Mucosa of gallbladder (tissue), 1 donor: Measurements from ENCODE around the gene TFPI. TPM values are rescaled to one million over a fixed set of nuclear protein-coding genes. Genes with fewer than 3 reads are reported as not detected.
"Not testable (repeated sequence)": the region's sequence is repeated elsewhere in the genome, so short reads cannot be mapped to it uniquely, and the experiment has no call there.

Source experiments
- DNase-seq: peaks from one replicate; pipeline ENCODE4 v3.0.0-alpha.2; 2020; ENCODE audit warnings: low spot score
- total RNA-seq: library from RNA; stranded (reverse); gene quantifications from one replicate; pipeline ENCODE4 v1.2.1, GENCODE V29; 2021
- donor health status: DM: no; HTN: no; CAD: no.

The TFPI gene
- total RNA-seq: 45.6 TPM

DNA sequence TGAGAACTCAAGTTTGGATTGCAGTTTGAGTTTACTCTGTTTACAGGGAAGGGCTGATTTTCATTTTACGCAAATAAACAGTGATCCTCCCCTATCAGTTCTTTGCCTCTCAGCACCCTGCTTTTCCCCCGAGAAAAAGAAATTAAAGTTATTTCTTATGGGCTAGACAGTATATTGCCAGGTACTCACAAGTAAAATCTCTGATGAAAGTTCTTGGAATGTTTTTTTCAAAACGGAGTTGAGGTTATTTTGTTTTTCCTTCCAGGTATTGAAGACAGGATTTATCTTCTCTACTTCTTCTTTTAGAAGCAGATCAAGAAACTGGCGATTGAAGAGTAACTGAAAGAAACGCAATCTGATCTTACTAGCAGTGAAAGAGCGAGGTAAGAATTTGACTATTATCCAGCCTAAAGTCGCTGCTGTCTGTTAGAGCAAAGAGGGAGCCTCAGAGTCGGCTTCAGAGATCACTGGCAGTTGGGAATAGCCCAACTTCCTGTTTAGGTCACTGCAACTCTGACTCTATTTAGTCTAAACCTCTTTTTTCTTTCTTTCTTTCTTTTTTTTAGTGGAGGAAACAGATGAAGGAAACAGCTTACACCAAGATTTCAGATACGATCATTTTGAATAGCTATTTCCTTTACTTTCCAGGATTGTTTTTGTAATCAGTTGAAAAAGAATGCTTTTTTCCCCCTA is at the start of gene TFPI:
TSS of gene TFPI (minus strand) at position 425 of the 693 bp plus-strand sequence. CDS start 50,667 bp downstream, outside the sequence.
- peak; percentile 44 for DNase-seq

DNA sequence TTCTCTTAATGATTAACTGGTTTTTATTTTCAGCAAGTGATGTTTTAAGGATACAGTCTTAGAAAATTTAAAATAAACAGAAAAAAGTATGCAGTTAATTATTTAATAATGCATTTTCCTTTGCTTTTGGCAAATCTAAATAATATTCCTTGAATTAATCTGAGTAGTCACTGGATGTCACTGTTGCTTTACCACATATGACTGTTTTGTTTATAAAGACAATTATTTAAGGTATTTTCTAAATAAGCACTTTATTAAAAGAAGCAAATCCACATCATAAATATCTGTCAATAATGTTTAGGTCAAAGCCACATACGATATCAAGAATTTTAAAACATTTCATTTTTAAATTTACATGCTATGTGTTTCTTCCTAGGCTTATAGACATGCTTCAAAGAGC is 40.6 kb upstream of the TFPI start:
- no peak for DNase-seq

DNA sequence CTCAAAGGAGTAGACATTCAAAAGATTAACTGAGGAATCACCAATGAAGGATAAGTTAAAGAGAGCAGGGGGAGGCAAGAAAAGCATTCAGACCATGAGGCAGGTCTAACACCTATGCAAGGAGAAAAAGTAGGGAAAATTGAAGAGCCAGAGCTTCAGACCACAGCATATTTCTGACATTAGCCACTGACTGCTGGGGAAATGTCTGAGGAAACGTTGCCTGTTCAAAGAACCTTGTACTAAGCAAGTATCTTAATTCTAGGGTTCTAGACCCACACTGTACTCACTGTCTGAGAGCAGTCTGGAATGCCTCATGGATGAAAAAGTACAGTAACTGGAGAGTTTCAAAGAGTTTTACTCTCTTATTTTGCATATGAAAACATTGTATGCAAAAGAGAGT is 39.5 kb upstream of the TFPI start:
- no peak for DNase-seq

DNA sequence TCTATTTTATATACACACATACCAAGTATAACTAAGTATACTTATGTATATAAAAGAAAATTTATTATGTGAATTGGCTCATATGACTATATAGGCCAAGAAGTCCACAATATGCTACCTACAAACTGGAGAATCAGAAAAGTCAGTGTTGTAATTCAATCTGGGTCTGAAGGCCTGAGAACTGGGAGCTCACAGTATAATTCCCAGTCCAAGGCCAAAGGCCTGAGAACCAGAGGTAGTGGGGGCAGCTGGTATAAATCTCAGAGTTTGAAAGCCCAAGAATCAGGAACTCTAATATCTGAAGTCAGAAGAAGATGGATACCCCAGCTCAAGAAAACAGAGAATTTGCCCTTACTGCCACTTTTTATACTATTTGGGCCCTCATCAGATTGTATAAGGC is 38.9 kb upstream of the TFPI start:
- DNase-seq: no peak

DNA sequence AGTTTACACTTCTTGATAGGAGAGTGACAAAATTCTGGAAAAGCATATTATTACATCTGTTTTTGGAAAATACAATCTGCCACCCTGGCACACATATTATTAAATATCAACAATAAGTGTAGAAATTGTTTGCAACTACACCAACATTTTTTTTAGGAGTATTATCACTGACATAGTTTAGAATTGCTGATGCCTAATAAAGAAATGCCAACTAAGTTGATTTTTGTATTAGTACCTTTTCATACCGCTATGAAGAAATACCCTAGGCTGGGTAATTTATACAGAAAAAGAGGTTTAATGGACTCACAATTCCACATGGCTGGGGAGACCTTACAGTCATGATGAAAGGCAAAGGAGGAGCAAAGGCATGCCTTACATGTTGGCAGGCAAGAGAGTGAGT is 35.9 kb upstream of the TFPI start:
- no peak for DNase-seq

DNA sequence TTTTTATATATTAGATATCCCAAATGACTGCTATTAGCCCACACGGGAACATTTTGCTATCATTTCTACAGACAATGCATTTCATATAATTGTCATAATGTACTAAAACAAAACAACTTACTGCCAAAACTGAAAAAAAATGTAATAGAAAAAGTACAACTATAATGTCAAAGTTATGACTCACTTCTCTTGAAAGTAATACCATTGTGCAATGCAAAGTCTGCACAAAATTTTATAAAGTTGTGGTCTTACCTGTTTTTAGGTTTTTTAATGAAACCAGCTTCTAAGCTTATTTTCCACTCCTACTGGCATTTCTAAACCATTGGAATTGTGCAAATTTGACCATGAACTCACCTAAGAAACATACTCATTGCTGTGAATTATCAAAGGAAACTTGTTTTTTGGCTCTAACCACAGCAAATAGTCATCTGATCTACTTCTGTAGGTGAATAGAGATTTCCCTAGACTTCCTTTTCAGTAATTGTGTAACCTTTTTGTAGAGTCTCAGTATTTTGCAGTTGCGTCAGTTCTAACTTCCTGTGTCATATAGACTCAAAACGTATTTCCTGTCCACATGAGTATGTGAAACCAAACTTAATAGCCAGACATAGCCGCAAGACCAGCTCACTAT is 31.9 kb upstream of the TFPI start:
- DNase-seq: no peak

DNA sequence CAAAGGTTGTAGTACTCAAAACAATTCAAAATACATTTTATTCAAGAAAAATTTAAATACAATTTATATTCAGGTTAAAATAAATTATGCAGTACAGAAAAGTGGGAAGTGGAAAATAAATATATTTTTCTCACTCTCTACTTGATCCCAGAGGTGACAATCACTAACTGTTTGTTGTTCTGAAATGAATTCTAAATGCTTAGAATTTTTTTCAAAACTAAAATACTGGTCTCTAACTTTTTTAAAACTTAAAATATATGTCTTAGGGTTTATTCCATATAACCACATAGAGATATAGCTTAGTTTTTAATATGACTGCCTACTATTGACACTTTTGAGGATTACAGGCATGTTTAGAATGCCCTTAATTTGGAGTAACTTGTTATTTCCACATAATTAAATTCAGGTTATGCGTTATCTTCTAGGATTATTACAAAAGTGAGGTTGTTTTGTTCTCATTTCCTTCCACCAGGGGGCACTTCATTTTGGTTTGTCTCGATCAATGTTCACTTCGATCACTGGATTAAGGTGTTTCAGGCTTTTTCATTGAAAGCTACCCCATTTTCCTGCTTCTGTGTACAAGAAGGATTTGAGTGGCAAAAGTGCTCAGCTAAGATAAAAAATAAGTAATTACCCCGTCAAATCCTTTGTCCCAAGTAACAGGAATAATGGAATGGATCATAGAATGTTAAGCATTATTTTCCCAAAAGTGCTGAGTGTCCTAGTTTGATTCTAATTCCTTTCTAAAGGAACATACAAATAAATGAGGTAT is 27.1 kb upstream of the TFPI start:
- DNase-seq: peak; percentile 15

DNA sequence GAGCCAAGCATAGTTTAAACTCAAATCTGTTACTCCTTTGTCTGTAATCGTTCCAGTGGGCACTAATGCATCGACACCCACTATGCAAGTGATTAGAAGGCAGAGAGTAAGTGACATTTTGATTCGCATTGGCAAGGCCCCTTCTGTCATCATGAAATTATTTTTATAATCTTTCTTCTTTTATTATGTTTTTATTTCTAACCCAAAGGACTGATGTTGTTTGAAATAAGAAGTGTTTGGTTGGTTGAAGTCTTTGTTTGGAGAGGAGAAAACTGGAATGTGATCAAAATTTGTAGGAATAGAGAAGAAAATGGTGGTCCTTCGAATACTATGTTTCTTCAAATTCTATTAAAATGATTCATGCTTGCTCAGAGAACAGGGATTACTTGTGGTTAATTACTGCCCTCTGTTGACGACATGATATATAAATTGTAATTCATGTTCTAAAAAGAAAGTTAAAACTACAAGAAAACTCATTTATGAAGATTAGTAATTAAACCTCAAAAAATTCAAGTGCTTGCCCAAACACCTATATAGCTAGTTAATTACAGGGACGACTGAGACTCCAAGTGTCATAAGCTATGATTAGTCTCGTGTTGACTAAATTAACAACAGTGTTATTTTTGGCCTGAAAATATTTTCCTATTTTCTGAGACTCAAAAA is 26.4 kb upstream of the TFPI start:
- DNase-seq: no peak

DNA sequence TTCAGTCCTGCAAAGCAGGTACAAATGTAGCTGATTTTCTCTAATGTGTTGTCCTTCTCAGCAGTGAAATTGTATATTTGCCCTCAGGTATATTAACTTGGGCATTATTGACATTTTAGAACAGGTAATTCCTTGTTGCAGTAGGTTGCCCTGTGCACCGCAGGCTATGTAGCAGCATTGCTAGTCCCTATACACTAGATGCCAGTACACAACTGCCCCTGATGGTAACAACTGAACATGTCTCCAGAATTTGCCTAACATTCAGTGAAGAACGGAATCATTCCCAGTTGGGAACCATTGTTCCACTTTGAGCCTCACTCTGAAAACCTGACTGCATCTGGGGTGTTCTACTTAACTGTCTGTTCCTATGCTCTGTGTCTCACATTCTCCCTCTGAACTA is 23.1 kb upstream of the TFPI start:
- DNase-seq: no peak

DNA sequence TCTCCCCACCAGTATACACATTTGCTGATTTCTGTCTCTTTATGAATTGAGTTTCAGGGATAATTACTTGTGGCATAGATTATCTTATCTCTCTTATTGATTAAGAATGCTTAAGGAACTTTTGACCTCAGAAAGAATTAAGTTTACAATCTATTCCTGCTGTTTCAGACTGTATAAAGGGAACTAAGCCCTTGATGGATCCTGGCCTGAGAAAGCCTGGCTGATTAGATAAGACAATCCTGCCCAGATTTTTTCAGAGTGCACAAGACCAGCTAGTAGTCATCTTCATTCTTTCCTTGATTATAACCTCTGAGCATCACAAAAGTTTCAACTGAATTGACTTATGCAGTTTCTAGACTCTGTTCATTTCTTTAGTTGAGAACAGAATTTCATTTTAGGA is 22.7 kb upstream of the TFPI start:
- no peak for DNase-seq

DNA sequence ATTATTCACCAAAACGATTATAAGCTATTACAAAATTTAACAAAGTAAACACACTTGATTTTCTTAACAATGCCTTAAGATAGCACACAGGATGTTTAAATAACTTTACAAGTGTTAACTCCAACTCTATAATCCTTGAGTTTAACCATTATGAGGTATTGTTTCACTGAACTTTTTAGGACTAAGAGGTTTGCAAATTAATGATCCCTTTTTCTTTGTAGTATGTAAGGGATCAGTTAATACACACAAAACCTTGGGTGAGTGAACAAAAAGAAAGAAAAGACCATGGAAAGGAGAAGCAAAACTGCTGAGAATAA is 21.5 kb upstream of the TFPI start:
- DNase-seq: no peak

DNA sequence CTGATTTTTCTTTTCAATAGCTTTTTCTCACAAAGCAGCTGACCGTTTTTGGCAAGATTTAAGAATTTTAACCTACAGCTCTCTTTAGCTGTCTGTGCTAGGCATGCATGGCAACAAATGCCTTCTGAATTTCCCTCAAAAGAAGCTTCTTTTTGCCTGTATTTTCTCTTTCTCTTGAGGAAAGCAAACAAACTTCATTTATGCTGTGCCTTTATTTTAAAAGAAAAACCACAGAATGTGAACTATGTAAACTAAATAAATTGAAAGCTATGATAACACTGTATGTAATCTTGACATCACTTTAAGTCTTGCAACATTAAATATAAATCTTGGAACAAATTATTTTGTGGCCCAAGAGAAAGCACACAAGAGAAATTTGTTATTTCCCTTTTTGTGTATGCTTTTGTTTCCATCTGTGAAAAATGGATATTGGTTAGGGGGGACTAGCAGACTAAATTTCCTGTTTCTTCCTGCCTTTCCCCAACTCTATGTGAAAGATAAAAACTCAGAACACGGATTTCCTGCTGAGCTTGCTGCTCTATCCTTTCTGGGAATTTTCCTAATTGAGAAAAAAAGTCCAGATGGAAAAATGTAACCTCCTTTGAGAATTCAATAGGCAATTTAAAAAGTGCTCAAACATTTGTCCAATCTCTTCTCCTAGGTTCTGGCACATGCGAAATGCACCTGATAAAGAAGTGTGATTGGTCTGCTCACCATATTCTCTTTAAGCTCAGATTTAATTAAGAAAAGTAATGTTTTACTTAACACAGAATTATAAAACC is 20.9 kb upstream of the TFPI start:
- DNase-seq: no peak

DNA sequence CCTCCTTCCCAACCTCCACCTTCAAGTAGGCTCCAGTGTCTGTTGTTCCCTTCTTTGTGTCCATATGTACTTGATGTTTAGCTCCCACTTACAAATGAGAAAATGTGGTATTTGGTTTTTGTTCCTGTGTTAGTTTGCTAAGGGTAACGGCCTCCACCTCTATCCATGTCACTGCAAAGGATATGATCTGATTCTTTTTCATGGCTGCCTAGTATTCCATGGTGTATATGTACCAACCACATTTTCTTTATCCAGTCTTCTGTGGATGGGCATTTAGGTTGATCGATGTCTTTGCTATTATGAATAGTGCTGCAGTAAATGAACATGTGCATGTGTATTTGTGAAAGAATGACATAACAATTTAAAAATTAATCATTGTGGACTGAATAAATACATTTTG is 19.5 kb upstream of the TFPI start:
- DNase-seq: no peak

DNA sequence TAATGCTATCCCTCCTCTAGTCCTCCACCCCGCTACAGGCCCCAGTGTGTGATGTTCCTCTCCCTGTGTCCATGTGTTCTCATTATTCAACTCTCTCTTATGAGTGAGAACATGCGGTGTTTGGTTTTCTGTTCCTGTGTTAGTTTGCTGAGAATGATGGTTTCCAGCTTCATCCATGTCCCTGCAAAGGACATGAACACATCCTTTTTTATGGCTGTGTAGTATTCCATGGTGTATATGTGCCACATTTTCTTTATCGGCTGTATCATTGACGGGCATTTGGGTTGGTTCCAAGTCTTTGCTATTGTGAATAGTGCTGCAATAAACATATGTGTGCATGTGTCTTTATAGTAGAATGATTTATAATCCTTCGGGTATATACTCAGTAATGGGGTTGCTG is 17.8 kb upstream of the TFPI start:
- DNase-seq: not testable (repeated sequence)

DNA sequence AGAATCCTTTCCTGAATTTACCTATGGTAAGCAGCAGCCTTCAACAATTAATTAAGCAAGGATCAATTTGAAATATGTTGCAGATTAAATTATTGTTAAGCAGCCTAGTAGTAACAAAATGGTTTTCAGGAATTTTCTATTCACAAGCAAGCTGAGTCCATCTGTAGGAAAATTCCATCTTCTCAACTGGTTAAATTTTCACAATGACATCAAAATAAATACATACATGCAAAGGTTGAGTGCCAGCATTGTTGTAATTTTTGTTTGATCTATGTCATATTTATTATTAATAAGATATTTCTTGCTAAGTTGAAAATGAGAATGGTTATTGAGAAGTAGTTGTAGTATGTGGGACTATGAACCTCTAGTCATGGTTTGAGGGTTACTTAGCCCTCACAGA is 15.3 kb upstream of the TFPI start:
- DNase-seq: no peak

DNA sequence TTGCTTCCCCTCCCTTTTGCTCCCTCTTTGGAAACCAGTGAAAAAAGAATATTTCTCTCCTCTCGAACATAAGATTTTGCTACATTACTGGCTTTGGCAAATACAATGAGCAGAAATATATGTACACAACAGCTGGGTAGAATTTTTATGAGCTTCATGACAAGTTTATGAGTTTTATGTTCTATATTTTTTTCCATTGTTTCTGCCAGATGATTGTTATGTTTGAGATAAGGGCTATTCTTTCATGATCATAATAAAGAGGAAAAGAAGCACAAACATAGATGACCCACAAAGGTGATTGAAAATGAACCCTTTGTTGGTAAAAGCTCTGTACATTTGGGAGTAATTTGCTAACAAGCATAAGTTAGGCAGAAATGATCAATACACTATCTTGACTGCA is 14.8 kb upstream of the TFPI start:
- no peak for DNase-seq

DNA sequence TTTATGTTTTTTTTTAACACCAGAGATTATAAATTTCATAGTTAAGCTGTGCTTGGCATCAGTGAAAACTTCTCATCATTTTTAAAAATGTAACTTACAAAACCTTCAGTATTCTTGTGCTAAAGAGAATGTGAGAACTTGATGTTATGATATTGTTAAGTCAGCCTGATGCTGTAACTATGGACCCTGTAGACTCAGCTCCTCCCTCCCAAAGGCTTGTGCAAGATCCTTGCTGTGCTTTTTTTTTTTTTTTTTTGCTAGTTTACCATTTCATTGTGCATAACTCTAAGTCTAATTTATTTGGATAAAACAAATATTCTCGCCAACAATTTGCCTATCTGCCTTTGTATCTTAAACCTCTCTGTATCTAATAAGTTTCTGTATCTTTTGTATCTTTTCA is 12.9 kb upstream of the TFPI start:
- DNase-seq: no peak

DNA sequence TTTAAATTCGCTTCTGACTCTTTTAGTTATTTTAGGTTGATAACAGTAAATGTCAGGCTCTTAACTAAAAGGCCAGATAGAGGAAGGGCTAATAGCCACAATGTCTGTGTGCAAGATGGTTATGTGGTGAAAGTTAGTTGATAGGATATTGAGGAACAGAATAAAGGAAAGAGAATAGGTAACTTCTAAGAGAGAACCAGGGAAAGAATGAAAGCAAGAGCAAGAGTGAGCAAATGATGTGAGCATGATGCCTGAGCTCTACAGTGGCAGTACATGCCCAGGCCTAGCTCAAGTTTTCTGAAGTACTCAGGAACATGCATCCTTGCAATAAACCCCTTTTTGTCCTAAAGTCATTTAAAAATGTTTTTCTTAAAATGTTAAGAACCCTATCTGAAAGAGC is 12.5 kb upstream of the TFPI start:
- DNase-seq: no peak

DNA sequence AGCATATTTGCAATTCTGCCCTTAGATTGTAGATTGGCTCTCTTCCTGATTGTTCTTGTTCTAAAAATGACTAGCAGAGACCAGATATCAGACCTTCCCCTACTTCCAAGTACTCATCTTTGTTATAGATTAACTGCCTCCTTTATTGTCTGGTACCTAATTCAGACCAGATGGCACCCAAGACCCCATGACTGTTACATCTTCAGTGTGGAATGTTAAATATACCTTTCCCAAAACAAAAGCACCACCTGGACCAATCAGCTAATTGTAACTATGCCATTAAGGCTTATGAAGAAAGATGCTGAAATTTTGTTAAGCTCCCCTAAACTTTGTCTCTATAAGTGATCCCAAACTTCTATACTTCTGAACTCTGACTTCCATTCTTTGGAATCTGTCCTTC is 12.0 kb upstream of the TFPI start:
- no peak for DNase-seq

DNA sequence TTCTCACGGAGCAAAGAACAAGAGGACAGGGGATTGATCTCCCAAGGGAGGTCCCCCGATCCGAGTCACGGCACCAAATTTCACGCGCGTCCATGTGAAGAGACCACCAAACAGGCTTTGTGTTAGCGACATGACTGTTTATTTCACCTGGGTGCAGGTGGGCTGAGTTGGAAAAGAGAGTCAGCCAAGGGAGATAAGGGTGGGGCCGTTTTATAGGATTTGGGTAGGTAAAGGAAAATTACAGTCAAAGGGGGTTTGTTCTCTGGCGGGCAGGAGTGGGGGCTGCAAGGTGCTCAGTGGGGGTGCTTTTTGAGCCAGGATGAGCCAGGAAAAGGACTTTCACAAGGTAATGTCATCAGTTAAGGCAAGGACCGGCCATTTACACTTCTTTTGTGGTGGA is 11.4 kb upstream of the TFPI start:
- not testable (repeated sequence) for DNase-seq

DNA sequence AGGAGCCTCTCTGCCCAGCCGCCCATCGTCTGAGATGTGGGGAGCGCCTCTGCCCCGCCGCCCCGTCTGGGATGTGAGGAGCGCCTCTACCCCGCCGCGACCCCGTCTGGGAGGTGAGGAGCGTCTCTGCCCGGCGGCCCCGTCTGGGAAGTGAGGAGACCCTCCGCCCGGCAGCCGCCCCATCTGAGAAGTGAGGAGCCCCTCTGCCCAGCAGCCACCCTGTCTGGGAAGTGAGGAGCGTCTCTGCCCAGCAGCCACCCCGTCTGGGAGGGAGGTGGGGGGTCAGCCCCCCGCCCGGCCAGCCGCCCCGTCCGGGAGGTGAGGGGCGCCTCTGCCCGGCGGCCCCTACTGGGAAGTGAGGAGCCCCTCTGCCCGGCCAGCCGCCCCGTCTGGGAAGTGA is 2.3 kb upstream of the TFPI start:
- DNase-seq: not testable (repeated sequence)

DNA sequence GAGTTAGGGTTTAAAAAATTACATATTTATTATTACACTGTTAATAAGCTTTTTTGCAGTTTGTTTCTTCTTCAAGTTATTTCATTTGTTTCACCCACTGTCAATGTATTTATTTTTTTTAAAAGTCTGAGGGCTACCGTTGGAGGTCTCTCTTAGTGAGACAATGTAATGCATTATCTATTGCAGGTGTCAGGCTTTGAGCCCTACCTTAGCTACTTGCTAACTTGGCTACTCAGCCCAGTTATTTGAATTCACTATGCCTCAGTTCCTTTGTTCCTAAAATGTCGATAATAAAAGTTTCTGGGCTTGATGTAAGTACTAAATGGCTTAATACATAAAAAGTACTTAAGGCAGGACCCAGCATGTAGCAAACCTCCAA is 458 bp upstream of the TFPI start:
- no peak for DNase-seq
